22Rv1 (cell line): ENCODE measurements around the gene MYH10.

Experiments
- ZFX ChIP-seq: fragments of 450-650 bp; IDR thresholded peaks from 2 replicates; pipeline ENCODE4 v1.6.1; 2017; ENCODE audit warnings: antibody characterized with exemption, borderline replicate concordance
- TF ChIP-seq, protein P1 (sequence below): fragments of 450-650 bp; IDR thresholded peaks from 2 replicates; pipeline ENCODE4 v1.5.1; 2017; ENCODE audit warnings: mild to moderate bottlenecking

DNA sequence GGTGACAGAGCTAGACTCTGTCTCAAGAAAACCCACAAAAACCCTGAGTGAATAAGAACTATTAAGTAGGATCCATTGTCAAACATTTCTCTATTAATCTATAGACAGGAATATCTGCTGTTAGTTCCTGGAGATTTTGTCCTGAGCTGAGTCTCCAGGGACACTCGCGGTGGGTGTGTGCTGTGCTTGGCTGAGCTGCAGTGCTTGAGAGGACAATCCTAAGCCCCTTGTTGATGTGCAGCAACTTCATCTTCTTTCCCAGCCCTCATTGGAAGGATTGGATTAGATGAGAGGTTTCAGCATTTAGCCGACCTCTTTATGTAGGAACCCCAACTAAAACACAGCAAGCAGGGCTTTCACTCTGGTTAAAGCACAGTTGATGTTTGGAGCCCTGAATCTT is 161.5 kb downstream of the MYH10 start:
- TF ChIP-seq, protein P1, sequence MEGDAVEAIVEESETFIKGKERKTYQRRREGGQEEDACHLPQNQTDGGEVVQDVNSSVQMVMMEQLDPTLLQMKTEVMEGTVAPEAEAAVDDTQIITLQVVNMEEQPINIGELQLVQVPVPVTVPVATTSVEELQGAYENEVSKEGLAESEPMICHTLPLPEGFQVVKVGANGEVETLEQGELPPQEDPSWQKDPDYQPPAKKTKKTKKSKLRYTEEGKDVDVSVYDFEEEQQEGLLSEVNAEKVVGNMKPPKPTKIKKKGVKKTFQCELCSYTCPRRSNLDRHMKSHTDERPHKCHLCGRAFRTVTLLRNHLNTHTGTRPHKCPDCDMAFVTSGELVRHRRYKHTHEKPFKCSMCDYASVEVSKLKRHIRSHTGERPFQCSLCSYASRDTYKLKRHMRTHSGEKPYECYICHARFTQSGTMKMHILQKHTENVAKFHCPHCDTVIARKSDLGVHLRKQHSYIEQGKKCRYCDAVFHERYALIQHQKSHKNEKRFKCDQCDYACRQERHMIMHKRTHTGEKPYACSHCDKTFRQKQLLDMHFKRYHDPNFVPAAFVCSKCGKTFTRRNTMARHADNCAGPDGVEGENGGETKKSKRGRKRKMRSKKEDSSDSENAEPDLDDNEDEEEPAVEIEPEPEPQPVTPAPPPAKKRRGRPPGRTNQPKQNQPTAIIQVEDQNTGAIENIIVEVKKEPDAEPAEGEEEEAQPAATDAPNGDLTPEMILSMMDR, result no peak
- no peak for TF ChIP-seq ZFX
